ENCODE data around the gene GMDS. TPM values are rescaled to one million over a fixed set of nuclear protein-coding genes. Genes with fewer than 3 reads are reported as not detected.

GMDS gene
- total and polyA plus RNA-seq, 2 of the 13 experiments (the other 11 are each of a cell fraction or from before 2014, with no cell fraction given), result 64.4 to 112 TPM

GRCh38 chr6:1795910-1796309 is 449.5 kb downstream of the GMDS start:
- ATAC-seq, result no peak

More at GRCh38 chr6:1795910-1796309, 449.5 kb downstream of the GMDS start:
- 96% methylated on average over 4 of the region's 4 CpGs for WGBS (ENCODE audit: low lambda C conversion rate)
- H3K4me2 ChIP-seq (ENCODE audit: low read depth, low read length), result no peak overlapping the region
- ChIA-PET POLR2A (no interaction called here), CTCF (ENCODE audit: low intra/inter-chr PET ratio, low total read pairs) (no interaction called here)
- no peak overlapping the region for H3K27ac ChIP-seq (ENCODE audit: extremely low read length, insufficient read depth, low read length)
- intact Hi-C loops (cut with micrococcal nuclease; ENCODE audit: unreplicated experiment) (loop anchor here (10.0 kb wide), 1 partner anchor 309 kb away; no protein-coding TSS in a partner anchor), in situ Hi-C loops (cut with HindIII; ENCODE audit: extremely low pct_ligation_motif_present, low pct_unique_long_range_greater_than_20kb) (no loop called here)
- H3K4me3 ChIP-seq (replicated peaks in 1 of 3; ENCODE audit: insufficient read depth in 1 of 3, low read depth in 2 of 3, low read length in 3 of 3), result no peak overlapping the region
- no peaks in the 10 kb centered on the region for H3K9me3 ChIP-seq (ENCODE audit: low read length)
- no TSS peak for BruUV-seq (replicated peaks)
- no peaks in the 10 kb centered on the region for H4K20me1 ChIP-seq (ENCODE audit: insufficient read depth, low read length)
- H3K9ac ChIP-seq (ENCODE audit: insufficient read depth, low read depth, low read length), result no peak overlapping the region
- FAIRE-seq, result no peak
- H3K4me1 ChIP-seq (ENCODE audit: insufficient read depth, low read length), result 0 out of 2 replicates have a peak, but pooled peaks cover 8% of the 10 kb centered on the region
- no peak overlapping the region for H2AFZ ChIP-seq (ENCODE audit: low read length)
- no peaks in the 10 kb centered on the region for H3K27me3 ChIP-seq (ENCODE audit: control insufficient read depth in 1 of 2, insufficient read depth in 2 of 2, low read length in 2 of 2)
- H3K36me3 ChIP-seq (replicated peaks in 1 of 2; ENCODE audit: control insufficient read depth in 1 of 2, insufficient read depth in 2 of 2, low read length in 2 of 2), result peaks cover 0 to 7% of the 10 kb centered on the region in 2 experiments; a peak in 3 of 5 replicates
- TF ChIP-seq TRIM22 (IDR thresholded peaks at IDR 0.05) (no peak), SNAPC5 (CRISPR knock-in tag; IDR thresholded peaks at IDR 0.05; ENCODE audit: borderline replicate concordance) (no peak), KAT2B (IDR thresholded peaks at IDR 0.05; ENCODE audit: borderline replicate concordance, low read depth, low read length) (no peak), ZNF275 (CRISPR knock-in tag; IDR thresholded peaks at IDR 0.05; ENCODE audit: borderline replicate concordance) (no peak), ZBTB46 (CRISPR knock-in tag; IDR thresholded peaks at IDR 0.05; ENCODE audit: borderline replicate concordance) (no peak)
- DNase-seq (ENCODE audit: low spot score), result no peak
- no peaks in the 10 kb centered on the region for H3K79me2 ChIP-seq (ENCODE audit: insufficient read depth, low read length)
